Naive thymus-derived CD4-positive, alpha-beta T cell (primary cell): ENCODE data around the gene APP. TPM values are rescaled to one million over a fixed set of nuclear protein-coding genes. Genes with fewer than 3 reads are reported as not detected.

Experiments
- ATAC-seq: fragments of 150-1000 bp; cut with Tn5 transposase; 2 replicates; pipeline ENCODE4 v1.10.0; 2021; ENCODE audit warnings: mild to moderate bottlenecking, moderate library complexity
- CTCF ChIA-PET: fragments of 350-600 bp; sonication (Branson Sonifier 250); formaldehyde crosslinking; loops from one replicate; lab custom pipeline; 2021; ENCODE audit warnings: antibody characterized with exemption; lab: Charles Lee
- POLR2A ChIA-PET: fragments of 350-600 bp; sonication (Branson Sonifier 250); formaldehyde crosslinking; loops from one replicate; lab custom pipeline; 2021; ENCODE audit warnings: antibody characterized with exemption, inconsistent platforms; lab: Charles Lee
- DNase-seq, 9 donors: peaks; one replicate each; pipeline versions ENCODE4 v3.0.0 to v3.0.0-alpha.2; 2020 to 2022; ENCODE audit warnings: mixed read lengths in 1 of 9
- H3K27ac ChIP-seq: one replicate; pipeline ENCODE4 v1.7.0; 2013; ENCODE audit warnings: mild to moderate bottlenecking, low read depth, low read length, moderate library complexity
- H3K27me3 ChIP-seq, 2 donors: one replicate each; pipeline ENCODE4 v1.7.0; 2013; ENCODE audit warnings: low read length in 2 of 2, mild to moderate bottlenecking in 2 of 2, moderate library complexity in 2 of 2; ENCODE audit not compliant: control insufficient read depth in 2 of 2, insufficient read depth in 2 of 2
- H3K36me3 ChIP-seq, 3 experiments: 1 replicate in 2 of 3; 2 replicates in 1 of 3; pipeline ENCODE4 v1.7.0; 2013; ENCODE audit warnings: low read length in 3 of 3, mild to moderate bottlenecking in 3 of 3, moderate library complexity in 1 of 3; ENCODE audit not compliant: insufficient read depth in 3 of 3, control insufficient read depth in 2 of 3
- H3K4me1 ChIP-seq, 2 donors: one replicate each; pipeline ENCODE4 v1.7.0; 2013; ENCODE audit warnings: low read length in 2 of 2, mild to moderate bottlenecking in 2 of 2, moderate library complexity in 1 of 2; ENCODE audit not compliant: control insufficient read depth in 2 of 2, insufficient read depth in 2 of 2
- H3K4me3 ChIP-seq: 2 replicates; pipeline ENCODE4 v1.7.0; 2013; ENCODE audit warnings: mild to moderate bottlenecking, low read length
- H3K9me3 ChIP-seq, 3 experiments: 1 replicate in 2 of 3; 2 replicates in 1 of 3; pipeline ENCODE4 v1.7.0; 2013; ENCODE audit warnings: low read length in 3 of 3; ENCODE audit not compliant: control insufficient read depth in 2 of 3
- H3K27ac Mint-ChIP-seq, 9 donors: one replicate each; pipeline ENCODE4 v1.8.0; 2020 to 2022; ENCODE audit warnings: mixed read lengths in 9 of 9, mild to moderate bottlenecking in 8 of 9, moderate library complexity in 5 of 9, inconsistent platforms in 2 of 9
- H3K27me3 Mint-ChIP-seq, 5 donors: one replicate each; pipeline ENCODE4 v1.8.0; 2021 to 2022; ENCODE audit warnings: mixed read lengths in 5 of 5, mild to moderate bottlenecking in 1 of 5
- H3K36me3 Mint-ChIP-seq, 5 donors: one replicate each; pipeline ENCODE4 v1.8.0; 2020 to 2022; ENCODE audit warnings: mixed read lengths in 5 of 5, mild to moderate bottlenecking in 3 of 5, inconsistent platforms in 1 of 5
- H3K4me1 Mint-ChIP-seq, 7 donors: one replicate each; pipeline ENCODE4 v1.8.0; 2020 to 2022; ENCODE audit warnings: mixed read lengths in 7 of 7, mild to moderate bottlenecking in 3 of 7, inconsistent platforms in 1 of 7
- H3K4me3 Mint-ChIP-seq, 10 donors: one replicate each; pipeline ENCODE4 v1.8.0; 2020 to 2022; ENCODE audit warnings: mild to moderate bottlenecking in 10 of 10, mixed read lengths in 10 of 10, moderate library complexity in 6 of 10, inconsistent platforms in 2 of 10
- H3K9me3 Mint-ChIP-seq, 11 donors: one replicate each; pipeline ENCODE4 v1.8.0; 2020 to 2022; ENCODE audit warnings: mixed read lengths in 11 of 11, mild to moderate bottlenecking in 4 of 11, inconsistent platforms in 1 of 11, moderate library complexity in 1 of 11
- intact Hi-C, 2 donors: fragments of 100-400 bp; cut with micrococcal nuclease; formaldehyde crosslinking; loops; one replicate each; pipeline ENCODE4 v1.15.1; 2023
- polyA plus RNA-seq, 2 donors: library from polyadenylated mRNA; unstranded; fragments of 300-500 nt; fragmentation: Illumina TruSeq; gene quantifications; one replicate each; pipeline ENCODE4 v1.2.3, GENCODE V29; 2021
- total RNA-seq, 6 experiments: library from RNA in 5 of 6; stranded (reverse) in 5 of 6; gene quantifications; 1 replicate in 5 of 6; 2 replicates in 1 of 6; pipeline ENCODE4 v1.2.3 and lab custom pipeline; 2021 to 2026

Gene APP
- total and polyA plus RNA-seq, 7 experiments from 2014 or later = 19.8 to 68.0 (median 54.9) TPM

DNA sequence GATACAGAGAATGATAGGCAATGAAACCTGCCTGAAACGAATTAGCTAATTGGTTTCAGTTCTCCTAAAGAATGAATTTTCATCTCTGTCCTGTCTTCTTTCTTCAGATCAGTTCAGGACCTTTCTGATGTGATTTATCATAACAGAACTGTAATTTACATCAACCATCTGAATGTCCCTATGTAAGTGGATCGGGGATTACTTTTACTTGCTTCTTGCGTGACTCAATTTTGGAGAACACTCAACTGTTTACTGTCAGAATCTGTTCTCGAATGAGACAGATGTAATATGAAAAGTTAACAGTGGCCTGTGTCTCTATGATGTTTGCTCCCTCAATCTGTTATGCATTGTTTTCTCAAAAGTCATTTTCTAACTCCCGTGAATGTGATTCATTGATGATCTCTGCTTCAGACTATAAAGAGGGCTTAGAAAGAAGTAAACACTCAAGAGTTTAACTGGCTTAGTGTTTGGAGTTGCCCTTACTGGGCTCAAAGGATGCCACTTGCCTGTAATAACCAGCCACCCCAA, 324.8 kb downstream of the APP start:
- no peaks in the 10 kb centered on the region for H3K4me1 Mint-ChIP-seq
- no peaks in the 10 kb centered on the region for H3K36me3 ChIP-seq
- H3K27ac Mint-ChIP-seq = no peak overlapping the region
- H3K36me3 Mint-ChIP-seq = peaks cover 0 to 11% (median 0%) of the 10 kb centered on the region in 5 donors
- no peak overlapping the region for H3K27ac ChIP-seq
- intact Hi-C loops = no loop called here
- ATAC-seq = no peak
- CTCF ChIA-PET = interaction anchor here (0.6 kb wide), 1 partner anchor 355 kb away, joined by 8 read pairs; no protein-coding TSS in a partner anchor
- H3K4me3 ChIP-seq = no peak overlapping the region
- H3K9me3 ChIP-seq = no peaks in the 10 kb centered on the region
- H3K4me3 Mint-ChIP-seq = no peak overlapping the region
- H3K27me3 Mint-ChIP-seq = peaks cover 5 to 30% (median 13%) of the 10 kb centered on the region in 5 donors
- no peak for DNase-seq
- peaks cover 0 to 15% (median 6%) of the 10 kb centered on the region in 11 donors for H3K9me3 Mint-ChIP-seq
- no peaks in the 10 kb centered on the region for H3K4me1 ChIP-seq
- H3K27me3 ChIP-seq = no peaks in the 10 kb centered on the region
- POLR2A ChIA-PET = no interaction called here

DNA sequence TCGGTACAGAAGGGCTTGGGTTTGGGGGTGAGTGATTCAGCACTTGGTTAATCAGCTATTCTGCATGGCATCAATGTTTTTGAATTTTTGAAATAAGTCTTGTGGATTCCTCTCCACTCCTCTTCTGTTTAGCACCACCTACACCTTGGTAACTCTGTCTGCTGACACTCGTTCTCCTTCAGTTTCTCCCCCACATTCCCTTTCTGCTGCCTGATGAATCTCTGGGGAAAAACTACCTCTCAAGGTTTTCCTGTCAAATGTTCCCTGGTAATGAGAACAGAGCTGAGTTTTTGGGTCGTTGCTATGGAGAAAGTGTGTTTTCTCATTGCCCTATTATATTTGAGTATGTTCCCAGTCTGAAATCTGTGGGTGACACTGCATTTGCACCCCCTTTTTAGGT, 327.6 kb downstream of the APP start:
- no peak overlapping the region for H3K27ac Mint-ChIP-seq
- Histone ChIP-seq H3K4me1 (no peaks in the 10 kb centered on the region), H3K36me3 (no peaks in the 10 kb centered on the region), H3K27ac (no peak overlapping the region), H3K4me3 (no peak overlapping the region), H3K27me3 (no peaks in the 10 kb centered on the region), H3K9me3 (no peaks in the 10 kb centered on the region)
- POLR2A ChIA-PET = no interaction called here
- H3K36me3 Mint-ChIP-seq = peaks cover 0 to 16% (median 0%) of the 10 kb centered on the region in 5 donors
- intact Hi-C loops = no loop called here
- H3K27me3 Mint-ChIP-seq = peaks cover 0 to 34% (median 28%) of the 10 kb centered on the region in 5 donors
- H3K9me3 Mint-ChIP-seq = peaks cover 5 to 28% (median 13%) of the 10 kb centered on the region in 11 donors
- H3K4me1 Mint-ChIP-seq = no peaks in the 10 kb centered on the region
- DNase-seq (no peak), ATAC-seq (no peak)
- no peak overlapping the region for H3K4me3 Mint-ChIP-seq
- CTCF ChIA-PET = no interaction called here

DNA sequence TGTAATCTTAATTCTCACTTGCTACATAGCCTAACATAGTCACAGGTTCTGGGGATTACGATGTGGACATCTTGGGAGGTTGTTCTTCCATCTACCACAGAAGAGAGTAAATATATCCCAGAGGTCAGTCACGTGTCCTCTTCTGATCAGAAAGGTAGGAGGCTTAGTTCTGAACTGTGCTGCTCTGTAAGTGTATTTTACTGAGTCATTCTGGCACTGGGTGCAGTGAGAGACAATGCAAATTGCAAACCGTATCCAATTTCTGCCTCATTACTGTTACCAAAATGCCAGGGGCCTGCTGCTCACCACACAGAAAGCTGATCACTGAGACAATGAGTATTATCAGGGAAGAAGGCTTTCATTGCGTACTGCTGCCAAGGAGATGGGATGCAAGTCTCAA, 331.8 kb downstream of the APP start:
- Histone ChIP-seq H3K27ac (no peak overlapping the region), H3K36me3 (no peaks in the 10 kb centered on the region), H3K27me3 (no peaks in the 10 kb centered on the region), H3K9me3 (no peaks in the 10 kb centered on the region), H3K4me1 (no peaks in the 10 kb centered on the region), H3K4me3 (no peak overlapping the region)
- DNase-seq (no peak), ATAC-seq (no peak)
- CTCF ChIA-PET = no interaction called here
- POLR2A ChIA-PET = no interaction called here
- no peaks in the 10 kb centered on the region for H3K4me1 Mint-ChIP-seq
- intact Hi-C loops = no loop called here
- peaks cover 0 to 33% (median 21%) of the 10 kb centered on the region in 5 donors for H3K27me3 Mint-ChIP-seq
- H3K27ac Mint-ChIP-seq = no peak overlapping the region
- no peak overlapping the region for H3K4me3 Mint-ChIP-seq
- H3K9me3 Mint-ChIP-seq = peaks cover 4 to 23% (median 8%) of the 10 kb centered on the region in 11 donors
- H3K36me3 Mint-ChIP-seq = peaks cover 0 to 5% (median 0%) of the 10 kb centered on the region in 5 donors

DNA sequence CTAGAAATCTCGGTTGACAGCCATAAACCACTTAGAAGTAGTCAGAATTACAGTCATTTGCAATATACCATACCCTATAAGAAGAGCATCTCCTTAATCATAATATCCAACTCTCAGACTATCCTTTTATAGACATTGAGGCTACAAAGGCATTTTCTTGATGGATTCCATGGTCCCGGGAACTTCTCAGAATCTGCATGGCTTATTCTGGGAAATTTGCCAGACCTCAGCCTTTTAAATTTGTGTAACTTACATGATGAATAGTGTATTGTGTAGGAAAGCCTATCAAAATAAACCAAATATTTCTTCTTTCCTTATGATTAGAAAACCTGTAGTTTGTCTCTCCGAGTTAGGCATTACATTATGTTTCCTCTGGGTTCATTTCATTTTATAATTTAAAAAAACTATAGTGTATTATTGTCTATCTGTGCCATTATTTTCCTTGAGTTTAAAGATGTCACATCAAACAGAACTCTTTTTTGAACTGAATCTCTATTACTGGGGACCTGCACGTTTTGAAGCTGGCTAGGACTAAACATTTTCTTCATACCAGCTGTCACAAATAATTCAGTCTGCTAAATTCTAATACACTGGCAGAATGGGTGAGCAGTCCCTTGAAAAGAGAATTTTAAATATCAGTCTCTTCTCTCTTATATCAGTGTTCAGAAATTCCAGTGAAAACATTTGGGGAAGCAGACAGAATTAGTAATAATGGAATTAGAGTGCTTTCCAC, 332.9 kb downstream of the APP start:
- Mint-ChIP-seq H3K4me3 (no peak overlapping the region), H3K27ac (no peak overlapping the region)

DNA sequence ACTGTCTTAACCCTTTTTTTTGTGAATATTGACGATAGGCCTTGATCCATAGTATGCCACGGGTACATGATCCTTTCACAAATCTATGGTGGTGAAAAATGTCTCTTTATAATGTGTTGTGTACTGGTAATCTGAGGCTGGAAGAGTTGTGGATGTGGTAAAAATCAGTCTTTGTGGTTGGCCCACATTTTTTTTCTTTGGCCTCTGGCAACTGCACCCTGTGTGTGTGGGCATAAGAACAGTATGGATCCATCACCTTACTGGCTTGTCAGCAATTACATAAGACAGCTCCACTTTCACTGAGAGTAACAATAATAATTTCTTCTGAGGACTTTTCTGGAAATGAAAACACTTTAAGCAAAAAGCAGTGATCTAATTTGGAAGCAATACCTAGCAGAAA, 334.2 kb downstream of the APP start:
- H3K9me3 ChIP-seq = no peaks in the 10 kb centered on the region
- intact Hi-C loops = no loop called here
- no peak for DNase-seq
- H3K4me1 ChIP-seq = no peaks in the 10 kb centered on the region
- peaks cover 0 to 5% (median 0%) of the 10 kb centered on the region in 5 donors for H3K36me3 Mint-ChIP-seq
- H3K4me1 Mint-ChIP-seq = no peaks in the 10 kb centered on the region
- peaks cover 0 to 27% (median 22%) of the 10 kb centered on the region in 5 donors for H3K27me3 Mint-ChIP-seq
- H3K27ac Mint-ChIP-seq = no peak overlapping the region
- no peak overlapping the region for H3K4me3 ChIP-seq
- H3K27me3 ChIP-seq = no peaks in the 10 kb centered on the region
- H3K36me3 ChIP-seq = no peaks in the 10 kb centered on the region
- ATAC-seq = no peak
- ChIA-PET POLR2A (no interaction called here), CTCF (interaction anchor here (0.7 kb wide), 1 partner anchor 998 kb away, joined by 3 read pairs; no protein-coding TSS in a partner anchor)
- peaks cover 6 to 29% (median 13%) of the 10 kb centered on the region in 11 donors for H3K9me3 Mint-ChIP-seq
- H3K4me3 Mint-ChIP-seq = no peak overlapping the region
- H3K27ac ChIP-seq = no peak overlapping the region

More for the DNA sequence above, 332.9 kb downstream of the APP start:
- Histone ChIP-seq H3K9me3 (no peaks in the 10 kb centered on the region), H3K4me3 (no peak overlapping the region), H3K36me3 (no peaks in the 10 kb centered on the region), H3K27ac (no peak overlapping the region), H3K4me1 (no peaks in the 10 kb centered on the region), H3K27me3 (no peaks in the 10 kb centered on the region)
- DNase-seq = no peak
- POLR2A ChIA-PET = no interaction called here
- H3K4me1 Mint-ChIP-seq = no peaks in the 10 kb centered on the region
- peaks cover 6 to 29% (median 12%) of the 10 kb centered on the region in 11 donors for H3K9me3 Mint-ChIP-seq
- CTCF ChIA-PET = no interaction called here
- peaks cover 0 to 28% (median 19%) of the 10 kb centered on the region in 5 donors for H3K27me3 Mint-ChIP-seq
- peaks cover 0 to 5% (median 0%) of the 10 kb centered on the region in 5 donors for H3K36me3 Mint-ChIP-seq
- no peak for ATAC-seq
- intact Hi-C loops = no loop called here

DNA sequence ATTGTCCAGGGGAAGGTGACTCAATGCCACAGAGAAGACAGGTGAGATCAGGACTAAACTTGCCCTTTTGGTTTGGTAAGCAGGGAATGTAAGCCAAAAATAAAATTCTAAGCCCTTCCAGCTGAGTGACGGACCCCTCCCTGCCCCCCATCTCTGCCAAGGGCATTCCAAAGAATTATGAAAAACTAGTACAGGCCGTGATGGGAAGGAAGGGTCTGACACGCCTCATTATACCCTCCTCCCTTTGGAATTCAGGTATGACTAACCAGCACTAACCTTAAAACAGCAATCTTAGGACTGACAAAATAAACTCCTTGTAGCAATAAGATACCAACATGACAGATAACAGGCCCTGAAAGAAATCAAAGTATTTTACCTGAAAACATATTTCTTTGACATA, 336.2 kb downstream of the APP start:
- ChIA-PET POLR2A (no interaction called here), CTCF (no interaction called here)
- Histone ChIP-seq H3K4me1 (no peaks in the 10 kb centered on the region), H3K4me3 (no peak overlapping the region), H3K27ac (no peak overlapping the region), H3K9me3 (no peaks in the 10 kb centered on the region), H3K36me3 (no peaks in the 10 kb centered on the region), H3K27me3 (no peaks in the 10 kb centered on the region)
- Mint-ChIP-seq H3K36me3 (peaks cover 0 to 5% (median 0%) of the 10 kb centered on the region in 5 donors), H3K4me1 (peaks cover 0 to 2% (median 0%) of the 10 kb centered on the region in 7 donors), H3K4me3 (no peak overlapping the region), H3K27ac (no peak overlapping the region), H3K27me3 (peaks cover 0 to 27% (median 11%) of the 10 kb centered on the region in 5 donors), H3K9me3 (peaks cover 2 to 16% (median 6%) of the 10 kb centered on the region in 11 donors)
- ATAC-seq = no peak
- intact Hi-C loops = no loop called here
- no peak for DNase-seq
